CD14-positive monocyte (primary cell): ENCODE results near the gene HMX3. TPM values are rescaled to one million over a fixed set of nuclear protein-coding genes. Genes with fewer than 3 reads are reported as not detected.

ENCODE experiments used
- DNase-seq, 3 donors: peaks; one replicate each; pipeline ENCODE4 v3.0.0-alpha.2; 2011 to 2022
- H2AFZ ChIP-seq: 2 replicates; pipeline ENCODE4 v1.6.0; 2012; ENCODE audit warnings: mild to moderate bottlenecking, low read depth, low read length, inconsistent platforms; ENCODE audit not compliant: insufficient read depth, poor library complexity, severe bottlenecking
- H3K27ac ChIP-seq, 2 donors: 1 replicate in 1 of 2; 2 replicates in 1 of 2; pipeline ENCODE4 v1.5.1; 2012 to 2013; ENCODE audit warnings: low read length in 2 of 2, control low read depth in 1 of 2, inconsistent platforms in 1 of 2, low read depth in 1 of 2, mild to moderate bottlenecking in 1 of 2
- H3K27me3 ChIP-seq, 2 donors: one replicate each; pipeline versions ENCODE4 v1.6.0 to v1.6.1; 2011 to 2013; ENCODE audit warnings: low read length in 2 of 2; ENCODE audit not compliant: control insufficient read depth in 2 of 2, insufficient read depth in 2 of 2
- H3K36me3 ChIP-seq, 2 donors: replicated peaks in 1 of 2; 1 replicate in 1 of 2; 2 replicates in 1 of 2; pipeline versions ENCODE4 v1.5.1 to v1.6.1; 2012 to 2013; ENCODE audit warnings: low read length in 2 of 2, control low read depth in 1 of 2, inconsistent platforms in 1 of 2, mild to moderate bottlenecking in 1 of 2; ENCODE audit not compliant: insufficient read depth in 2 of 2, control insufficient read depth in 1 of 2
- H3K4me1 ChIP-seq, 2 donors: 1 replicate in 1 of 2; 2 replicates in 1 of 2; pipeline versions ENCODE4 v1.5.1 to v1.6.1; 2012 to 2013; ENCODE audit warnings: low read length in 2 of 2, control low read depth in 1 of 2, inconsistent platforms in 1 of 2, mild to moderate bottlenecking in 1 of 2, moderate library complexity in 1 of 2; ENCODE audit not compliant: insufficient read depth in 2 of 2, control insufficient read depth in 1 of 2
- H3K4me2 ChIP-seq: replicated peaks from 2 replicates; pipeline ENCODE3; 2012; ENCODE audit warnings: low read length, moderate library complexity, mild to moderate bottlenecking; ENCODE audit not compliant: poor library complexity, severe bottlenecking; ENCODE audit errors: extremely low read depth
- H3K4me3 ChIP-seq, 3 experiments: fragments of 200-600 bp in 1 of 3; sonication (generic) in 1 of 3; replicated peaks in 1 of 3; 1 replicate in 2 of 3; 2 replicates in 1 of 3; pipeline ENCODE4 v1.5.1; 2011 to 2013; ENCODE audit warnings: low read length in 3 of 3, mild to moderate bottlenecking in 3 of 3, control low read depth in 2 of 3, low read depth in 2 of 3, inconsistent platforms in 1 of 3, moderate library complexity in 1 of 3
- H3K79me2 ChIP-seq: 2 replicates; pipeline ENCODE4 v1.6.0; 2012; ENCODE audit warnings: mild to moderate bottlenecking, control low read depth, inconsistent platforms, low read length, moderate library complexity; ENCODE audit not compliant: insufficient read depth
- H3K9ac ChIP-seq: 2 replicates; pipeline ENCODE4 v1.6.0; 2017; ENCODE audit warnings: low read length, mild to moderate bottlenecking; ENCODE audit not compliant: insufficient read depth, poor library complexity, severe bottlenecking
- H3K9me3 ChIP-seq, 2 donors: replicated peaks in 1 of 2; 1 replicate in 1 of 2; 2 replicates in 1 of 2; pipeline versions ENCODE4 v1.5.1 to v1.6.1; 2012 to 2013; ENCODE audit warnings: low read length in 2 of 2, control low read depth in 1 of 2; ENCODE audit not compliant: control insufficient read depth in 1 of 2, insufficient read depth in 1 of 2
- H4K20me1 ChIP-seq: 2 replicates; pipeline ENCODE4 v1.6.0; 2012; ENCODE audit warnings: mild to moderate bottlenecking, low read length, control low read depth, moderate library complexity; ENCODE audit not compliant: insufficient read depth
- H3K27ac Mint-ChIP-seq, 7 donors: one replicate each; pipeline ENCODE4 v1.8.0; 2020; ENCODE audit warnings: mild to moderate bottlenecking in 7 of 7, mixed read lengths in 7 of 7, moderate library complexity in 6 of 7, inconsistent platforms in 2 of 7
- H3K27me3 Mint-ChIP-seq, 3 donors: one replicate each; pipeline ENCODE4 v1.8.0; 2021 to 2022; ENCODE audit warnings: low read depth in 3 of 3, mild to moderate bottlenecking in 3 of 3, mixed read lengths in 3 of 3, moderate library complexity in 3 of 3, inconsistent platforms in 1 of 3
- H3K36me3 Mint-ChIP-seq, 2 donors: one replicate each; pipeline ENCODE4 v1.8.0; 2020; ENCODE audit warnings: mixed read lengths in 2 of 2, inconsistent platforms in 1 of 2, mild to moderate bottlenecking in 1 of 2
- H3K4me1 Mint-ChIP-seq: one replicate; pipeline ENCODE4 v1.8.0; 2020; ENCODE audit warnings: mild to moderate bottlenecking, mixed read lengths
- H3K4me3 Mint-ChIP-seq, 2 donors: one replicate each; pipeline ENCODE4 v1.8.0; 2020; ENCODE audit warnings: mild to moderate bottlenecking in 2 of 2, mixed read lengths in 2 of 2, moderate library complexity in 1 of 2
- H3K9me3 Mint-ChIP-seq, 7 donors: one replicate each; pipeline ENCODE4 v1.8.0; 2020 to 2022; ENCODE audit warnings: mixed read lengths in 7 of 7, mild to moderate bottlenecking in 6 of 7, moderate library complexity in 6 of 7, inconsistent platforms in 2 of 7
- WGBS: methylation state at CpG from one replicate; pipeline ENCODE4 v1.1.5; 2013; ENCODE audit warnings: missing lambda C conversion rate; ENCODE audit not compliant: insufficient coverage; 5-methylcytosine and 5-hydroxymethylcytosine counted together
- intact Hi-C, 2 donors: fragments of 100-400 bp; cut with micrococcal nuclease; formaldehyde crosslinking; loops; one replicate each; pipeline versions ENCODE4 v1.15.0 to v1.15.1; 2023
- polyA plus RNA-seq, 3 donors: library from polyadenylated mRNA; depleted of rRNA in 1 of 3; unstranded in 2 of 3; stranded (reverse) in 1 of 3; fragments of 300-500 nt in 2 of 3; fragments of >200 nt in 1 of 3; fragmentation: Illumina TruSeq in 2 of 3; gene quantifications; 1 replicate in 2 of 3; 2 replicates in 1 of 3; pipeline ENCODE4 v1.2.3, GENCODE V29; 2012 to 2021
- TF ChIP-seq, protein P1 (sequence below): fragments of 200-600 bp; IDR thresholded peaks from one replicate; pipeline ENCODE4 v1.8.0; 2022; ENCODE audit warnings: antibody characterized with exemption, mild to moderate bottlenecking

The HMX3 gene
- polyA plus RNA-seq, 3 donors, result not detected

DNA sequence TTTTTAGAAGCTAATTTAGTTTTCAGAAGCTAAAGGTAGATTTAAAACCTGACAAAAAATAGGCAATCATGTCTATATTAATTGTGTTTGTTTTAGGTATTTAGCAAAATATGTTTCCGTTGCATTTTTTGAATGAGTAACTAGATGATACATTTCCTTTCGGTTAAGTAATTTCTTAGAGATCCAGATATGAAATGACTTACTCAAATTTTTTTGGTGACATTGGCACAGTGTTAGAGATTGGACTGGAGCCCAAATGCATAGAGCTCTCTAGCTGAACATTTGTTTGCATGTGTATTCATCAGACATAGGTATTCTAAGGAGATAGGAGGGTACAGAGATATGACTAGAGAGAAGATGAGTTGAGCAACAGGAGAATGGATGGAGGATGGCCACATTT, 20.3 kb downstream of the HMX3 start:
- intact Hi-C loops, result loop anchor here (10.0 kb wide), 5 partner anchors 281 to 1999 kb away; partner anchors contain the start of genes ABRAXAS2 (in 1 of the 2), EEF1AKMT2 (in 1 of the 2), FAM24B (in 1 of the 2) and LHPP (in 1 of the 2)
- H4K20me1 ChIP-seq, result peaks cover 52% of the 10 kb centered on the region
- H3K27me3 Mint-ChIP-seq, result peaks cover 24 to 26% (median 25%) of the 10 kb centered on the region in 3 donors
- H3K27ac ChIP-seq, result no peak overlapping the region
- TF ChIP-seq, protein P1, sequence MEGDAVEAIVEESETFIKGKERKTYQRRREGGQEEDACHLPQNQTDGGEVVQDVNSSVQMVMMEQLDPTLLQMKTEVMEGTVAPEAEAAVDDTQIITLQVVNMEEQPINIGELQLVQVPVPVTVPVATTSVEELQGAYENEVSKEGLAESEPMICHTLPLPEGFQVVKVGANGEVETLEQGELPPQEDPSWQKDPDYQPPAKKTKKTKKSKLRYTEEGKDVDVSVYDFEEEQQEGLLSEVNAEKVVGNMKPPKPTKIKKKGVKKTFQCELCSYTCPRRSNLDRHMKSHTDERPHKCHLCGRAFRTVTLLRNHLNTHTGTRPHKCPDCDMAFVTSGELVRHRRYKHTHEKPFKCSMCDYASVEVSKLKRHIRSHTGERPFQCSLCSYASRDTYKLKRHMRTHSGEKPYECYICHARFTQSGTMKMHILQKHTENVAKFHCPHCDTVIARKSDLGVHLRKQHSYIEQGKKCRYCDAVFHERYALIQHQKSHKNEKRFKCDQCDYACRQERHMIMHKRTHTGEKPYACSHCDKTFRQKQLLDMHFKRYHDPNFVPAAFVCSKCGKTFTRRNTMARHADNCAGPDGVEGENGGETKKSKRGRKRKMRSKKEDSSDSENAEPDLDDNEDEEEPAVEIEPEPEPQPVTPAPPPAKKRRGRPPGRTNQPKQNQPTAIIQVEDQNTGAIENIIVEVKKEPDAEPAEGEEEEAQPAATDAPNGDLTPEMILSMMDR, result no peak
- peaks cover 15 to 25% of the 10 kb centered on the region in 2 donors for H3K4me1 ChIP-seq
- H3K9me3 ChIP-seq, result peaks cover under 1 to 12% of the 10 kb centered on the region in 2 donors
- H3K27me3 ChIP-seq, result peaks cover 21 to 26% of the 10 kb centered on the region in 2 donors
- no peak overlapping the region for H3K4me3 ChIP-seq
- H3K79me2 ChIP-seq, result peaks cover 68% of the 10 kb centered on the region
- no CpG with 5 or more reads among the region's 2 CpGs for WGBS
- DNase-seq, result no peak
- peaks cover 0 to 10% (median 3%) of the 10 kb centered on the region in 7 donors for H3K9me3 Mint-ChIP-seq
- H3K27ac Mint-ChIP-seq, result no peak overlapping the region
- peaks cover 37% of the 10 kb centered on the region for H3K4me1 Mint-ChIP-seq
- H3K9ac ChIP-seq, result no peak overlapping the region
- H3K36me3 Mint-ChIP-seq, result peaks cover 40 to 59% of the 10 kb centered on the region in 2 donors
- H3K4me2 ChIP-seq, result no peak overlapping the region
- H3K36me3 ChIP-seq, result peaks cover 34 to 53% of the 10 kb centered on the region in 2 donors
- no peak overlapping the region for H3K4me3 Mint-ChIP-seq
- H2AFZ ChIP-seq, result no peak overlapping the region

GRCh38 chr10:123157210-123157609, 21.4 kb downstream of the HMX3 start:
- peaks cover 50 to 70% of the 10 kb centered on the region in 2 donors for H3K36me3 Mint-ChIP-seq
- peaks cover 0 to 10% (median 3%) of the 10 kb centered on the region in 7 donors for H3K9me3 Mint-ChIP-seq
- Histone ChIP-seq H3K4me1 (peaks cover 9 to 19% of the 10 kb centered on the region in 2 donors), H3K27ac (no peak overlapping the region), H4K20me1 (peaks cover 52% of the 10 kb centered on the region), H2AFZ (no peak overlapping the region), H3K36me3 (peaks cover 44 to 64% of the 10 kb centered on the region in 2 donors), H3K4me2 (no peak overlapping the region), H3K79me2 (peaks cover 69% of the 10 kb centered on the region), H3K9ac (no peak overlapping the region), H3K9me3 (peaks cover 0 to 3% of the 10 kb centered on the region in 2 donors), H3K4me3 (no peak overlapping the region), H3K27me3 (peaks cover 11 to 14% of the 10 kb centered on the region in 2 donors)
- H3K4me1 Mint-ChIP-seq, result peaks cover 30% of the 10 kb centered on the region
- H3K27ac Mint-ChIP-seq, result no peak overlapping the region
- TF ChIP-seq, protein P1, result no peak
- no peak overlapping the region for H3K4me3 Mint-ChIP-seq
- DNase-seq, result no peak
- peaks cover 13 to 14% (median 14%) of the 10 kb centered on the region in 3 donors for H3K27me3 Mint-ChIP-seq
- intact Hi-C loops, result loop anchor here (10.0 kb wide), 5 partner anchors 282 to 1998 kb away; partner anchors contain the start of genes ABRAXAS2 (in 1 of the 2), EEF1AKMT2 (in 1 of the 2), FAM24B (in 1 of the 2) and LHPP (in 1 of the 2)
- 83% methylated on average over 3 of the region's 3 CpGs for WGBS
